OCI-LY1 (cell line): ENCODE measurements around the gene PEAK1.

Experiments used
- H2AFZ ChIP-seq: fragments of 200-600 bp; sonication (generic), shearing (Covaris generic); 2 replicates; pipeline ENCODE4 v1.6.0; 2014; ENCODE audit warnings: antibody characterized with exemption, mild to moderate bottlenecking, low read length
- H3F3A ChIP-seq: fragments of 200-600 bp; sonication (generic), shearing (Covaris generic); 2 replicates; pipeline ENCODE4 v1.6.0; 2014; ENCODE audit warnings: mild to moderate bottlenecking, antibody characterized with exemption, low read length, moderate library complexity; ENCODE audit not compliant: insufficient read depth
- H3K27ac ChIP-seq: fragments of 200-600 bp; sonication (generic); 2 replicates; pipeline ENCODE4 v1.5.1; 2014; ENCODE audit warnings: low read length, mixed run types, mild to moderate bottlenecking, low read depth; ENCODE audit not compliant: poor library complexity, severe bottlenecking
- H3K27me3 ChIP-seq: fragments of 200-600 bp; sonication (generic); 2 replicates; pipeline ENCODE4 v1.6.0; 2014; ENCODE audit warnings: antibody characterized with exemption, mild to moderate bottlenecking, low read length, moderate library complexity; ENCODE audit not compliant: insufficient read depth
- H3K36me3 ChIP-seq: fragments of 200-600 bp; sonication (generic); 2 replicates; pipeline ENCODE4 v1.6.1; 2014; ENCODE audit warnings: mild to moderate bottlenecking, antibody characterized with exemption, low read length, moderate library complexity, mixed read lengths; ENCODE audit not compliant: insufficient read depth
- H3K4me1 ChIP-seq: fragments of 200-600 bp; sonication (generic); 2 replicates; pipeline ENCODE4 v1.5.1; 2014; ENCODE audit warnings: mild to moderate bottlenecking, low read length, moderate library complexity; ENCODE audit not compliant: insufficient read depth, severe bottlenecking
- H3K4me2 ChIP-seq: fragments of 200-600 bp; sonication (generic), shearing (Covaris generic); 2 replicates; pipeline ENCODE4 v1.6.1; 2014; ENCODE audit warnings: low read length
- H3K4me3 ChIP-seq: fragments of 200-600 bp; sonication (generic); 2 replicates; pipeline ENCODE4 v1.5.1; 2014; ENCODE audit warnings: low read length, low read depth, mild to moderate bottlenecking, mixed read lengths; ENCODE audit not compliant: poor library complexity, severe bottlenecking
- H3K79me2 ChIP-seq: fragments of 200-600 bp; shearing (Covaris generic); 2 replicates; pipeline ENCODE4 v1.6.1; 2016; ENCODE audit warnings: mixed run types, low read length, mixed read lengths; ENCODE audit not compliant: insufficient read depth
- H3K9ac ChIP-seq: fragments of 200-600 bp; sonication (generic), shearing (Covaris generic); 2 replicates; pipeline ENCODE4 v1.6.1; 2014; ENCODE audit warnings: mild to moderate bottlenecking, low read length, mixed read lengths
- H3K9me2 ChIP-seq: fragments of 200-600 bp; sonication (generic), shearing (Covaris generic); 2 replicates; pipeline ENCODE4 v1.6.1; 2014; ENCODE audit warnings: low read depth, mild to moderate bottlenecking, low read length, mixed read lengths
- H3K9me3 ChIP-seq: fragments of 200-600 bp; shearing (Covaris generic); 2 replicates; pipeline ENCODE4 v1.6.1; 2014; ENCODE audit warnings: low read length, mixed read lengths
- H4K20me1 ChIP-seq: fragments of 200-600 bp; sonication (generic), shearing (Covaris generic); 2 replicates; pipeline ENCODE4 v1.6.0; 2016; ENCODE audit warnings: mild to moderate bottlenecking, low read length; ENCODE audit not compliant: insufficient read depth
- CTCF ChIP-seq: fragments of 200-600 bp; sonication (generic), shearing (Covaris generic); IDR thresholded peaks from 2 replicates; pipeline ENCODE4 v1.5.1; 2017; ENCODE audit warnings: mild to moderate bottlenecking, antibody characterized with exemption, low read length, moderate library complexity, mixed read lengths
- EZH2 ChIP-seq: fragments of 200-600 bp; sonication (generic), shearing (Covaris generic); IDR thresholded peaks from 2 replicates; pipeline ENCODE4 v1.8.0; 2017; ENCODE audit warnings: borderline replicate concordance, mixed run types, mild to moderate bottlenecking, antibody characterized with exemption, low read length, moderate library complexity, mixed read lengths

The PEAK1 gene

GRCh38 chr15:77291107-77291506 lies 128.8 kb downstream of the PEAK1 start:
- Histone ChIP-seq H3F3A (no peaks in the 10 kb centered on the region), H3K9me3 (no peaks in the 10 kb centered on the region), H3K4me3 (no peak overlapping the region), H3K36me3 (no peaks in the 10 kb centered on the region), H2AFZ (no peak overlapping the region), H4K20me1 (no peaks in the 10 kb centered on the region), H3K9me2 (no peaks in the 10 kb centered on the region), H3K9ac (no peak overlapping the region), H3K4me1 (no peaks in the 10 kb centered on the region), H3K4me2 (no peak overlapping the region), H3K27me3 (no peaks in the 10 kb centered on the region), H3K79me2 (no peaks in the 10 kb centered on the region), H3K27ac (no peak overlapping the region)
- TF ChIP-seq CTCF: no peak
- no peak for TF ChIP-seq EZH2

- H3K9ac ChIP-seq: no peak overlapping the region
These were observed 132.5 kb downstream of the PEAK1 start for GRCh38 chr15:77287385-77287784.

GRCh38 chr15:77285057-77285997 lies 134.6 kb downstream of the PEAK1 start:
- TF ChIP-seq EZH2 (no peak), CTCF (no peak)
- Histone ChIP-seq H3K27me3 (no peaks in the 10 kb centered on the region), H3K9ac (no peak overlapping the region), H3K4me1 (no peaks in the 10 kb centered on the region), H3K9me3 (no peaks in the 10 kb centered on the region), H3F3A (no peaks in the 10 kb centered on the region), H4K20me1 (no peaks in the 10 kb centered on the region), H3K4me3 (no peak overlapping the region), H3K9me2 (peaks cover 4% of the 10 kb centered on the region; the same call in 1 of the 2 replicates), H3K4me2 (no peak overlapping the region), H3K27ac (no peak overlapping the region), H3K36me3 (no peaks in the 10 kb centered on the region), H2AFZ (no peak overlapping the region), H3K79me2 (no peaks in the 10 kb centered on the region)

More at GRCh38 chr15:77287385-77287784, 132.5 kb downstream of the PEAK1 start:
- peaks cover 4% of the 10 kb centered on the region; the same call in 1 of the 2 replicates for H3K9me2 ChIP-seq
- no peak overlapping the region for H3K4me2 ChIP-seq
- no peak overlapping the region for H2AFZ ChIP-seq
- TF ChIP-seq CTCF (no peak), EZH2 (no peak)
- H3K9me3 ChIP-seq: no peaks in the 10 kb centered on the region
- no peaks in the 10 kb centered on the region for H4K20me1 ChIP-seq
- H3K27me3 ChIP-seq: no peaks in the 10 kb centered on the region
- no peaks in the 10 kb centered on the region for H3K79me2 ChIP-seq
- H3K27ac ChIP-seq: no peak overlapping the region
- no peaks in the 10 kb centered on the region for H3K4me1 ChIP-seq
- H3K4me3 ChIP-seq: no peak overlapping the region
- no peaks in the 10 kb centered on the region for H3K36me3 ChIP-seq
- H3F3A ChIP-seq: no peaks in the 10 kb centered on the region
